ENCODE results near the gene TBX6.
A peak's percentile ranks its signal among the peaks of the same experiment; 100 is the strongest.

The TBX6 gene

DNA sequence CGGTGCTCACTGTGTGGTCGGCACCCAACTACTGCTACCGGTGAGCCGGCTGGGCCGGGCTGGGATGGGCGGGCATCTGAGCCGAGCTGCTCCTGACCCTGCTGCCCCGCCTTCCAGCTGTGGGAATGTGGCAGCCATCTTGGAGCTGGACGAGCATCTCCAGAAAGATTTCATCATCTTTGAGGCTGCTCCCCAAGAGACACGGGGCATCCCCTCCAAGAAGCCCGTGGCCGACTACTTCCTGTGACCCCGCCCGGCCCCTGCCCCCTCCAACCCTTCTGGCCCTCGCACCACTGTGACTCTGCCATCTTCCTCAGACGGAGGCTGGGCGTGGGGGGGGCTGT lies 6.9 kb downstream of the TBX6 start:
- 94 to 96% methylated on average over 15 to 17 of the region's 17 CpGs for WGBS, 2 experiments (ENCODE audit: insufficient coverage in 2 of 2)
- peaks cover 78% of the 10 kb centered on the region for H3K36me3 ChIP-seq (ENCODE audit: control insufficient read depth, insufficient read depth, low read length)

DNA sequence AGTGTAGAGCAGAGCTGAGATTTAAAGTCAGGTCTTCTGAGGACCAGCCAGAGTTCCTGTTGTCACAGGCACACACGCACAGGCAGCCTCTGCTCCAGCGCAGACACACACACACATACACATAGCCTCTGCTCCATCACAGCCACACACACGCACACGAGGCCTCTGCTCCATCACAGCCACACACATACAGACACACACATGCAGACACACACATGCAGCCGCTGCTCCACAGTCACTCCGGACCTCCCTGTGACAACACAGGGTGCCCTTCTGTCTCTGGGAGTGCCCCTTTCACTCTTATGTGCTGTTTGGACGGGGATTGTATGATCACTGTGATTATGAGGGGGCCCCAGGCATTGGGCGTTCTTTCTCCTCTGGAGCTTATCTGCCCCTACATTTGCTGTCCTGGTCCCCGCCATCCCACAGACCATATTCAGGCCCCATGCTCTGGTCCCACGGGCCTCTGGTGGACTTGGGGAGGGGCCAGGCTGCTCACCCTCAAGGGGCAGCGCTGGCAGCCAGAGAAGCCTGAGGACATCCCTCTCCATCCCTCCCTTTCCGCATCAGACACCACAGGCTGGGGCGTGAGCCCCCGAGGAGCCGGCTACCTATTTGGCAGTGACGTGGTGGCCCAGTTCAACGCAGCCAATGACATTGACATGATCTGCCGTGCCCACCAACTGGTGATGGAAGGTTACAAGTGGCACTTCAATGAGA lies 7.5 kb downstream of the TBX6 start:
- Histone ChIP-seq H3K9me3 (ENCODE audit: control insufficient read depth, low read length) (no peaks in the 10 kb centered on the region), H3K36me3 (ENCODE audit: control insufficient read depth, insufficient read depth, low read length) (peaks cover 84% of the 10 kb centered on the region), H3K4me3 (ENCODE audit: extremely low read depth, insufficient read depth, low read length, poor library complexity, severe bottlenecking) (no peak overlapping the region), H3K27ac (ENCODE audit: low read depth, low read length, severe bottlenecking) (no peak overlapping the region), H3K4me1 (ENCODE audit: control insufficient read depth, insufficient read depth, low read length, poor library complexity, severe bottlenecking) (no peaks in the 10 kb centered on the region)
- WGBS, 2 experiments (ENCODE audit: insufficient coverage in 2 of 2) = 90 to 95% methylated on average over 12 to 14 of the region's 18 CpGs

More for the DNA sequence above, 6.9 kb downstream of the TBX6 start:
- Histone ChIP-seq H3K4me1 (ENCODE audit: control insufficient read depth, insufficient read depth, low read length, poor library complexity, severe bottlenecking) (no peaks in the 10 kb centered on the region), H3K27ac (ENCODE audit: low read depth, low read length, severe bottlenecking) (no peak overlapping the region), H3K9me3 (ENCODE audit: control insufficient read depth, low read length) (no peaks in the 10 kb centered on the region), H3K4me3 (ENCODE audit: extremely low read depth, insufficient read depth, low read length, poor library complexity, severe bottlenecking) (no peak overlapping the region)

DNA sequence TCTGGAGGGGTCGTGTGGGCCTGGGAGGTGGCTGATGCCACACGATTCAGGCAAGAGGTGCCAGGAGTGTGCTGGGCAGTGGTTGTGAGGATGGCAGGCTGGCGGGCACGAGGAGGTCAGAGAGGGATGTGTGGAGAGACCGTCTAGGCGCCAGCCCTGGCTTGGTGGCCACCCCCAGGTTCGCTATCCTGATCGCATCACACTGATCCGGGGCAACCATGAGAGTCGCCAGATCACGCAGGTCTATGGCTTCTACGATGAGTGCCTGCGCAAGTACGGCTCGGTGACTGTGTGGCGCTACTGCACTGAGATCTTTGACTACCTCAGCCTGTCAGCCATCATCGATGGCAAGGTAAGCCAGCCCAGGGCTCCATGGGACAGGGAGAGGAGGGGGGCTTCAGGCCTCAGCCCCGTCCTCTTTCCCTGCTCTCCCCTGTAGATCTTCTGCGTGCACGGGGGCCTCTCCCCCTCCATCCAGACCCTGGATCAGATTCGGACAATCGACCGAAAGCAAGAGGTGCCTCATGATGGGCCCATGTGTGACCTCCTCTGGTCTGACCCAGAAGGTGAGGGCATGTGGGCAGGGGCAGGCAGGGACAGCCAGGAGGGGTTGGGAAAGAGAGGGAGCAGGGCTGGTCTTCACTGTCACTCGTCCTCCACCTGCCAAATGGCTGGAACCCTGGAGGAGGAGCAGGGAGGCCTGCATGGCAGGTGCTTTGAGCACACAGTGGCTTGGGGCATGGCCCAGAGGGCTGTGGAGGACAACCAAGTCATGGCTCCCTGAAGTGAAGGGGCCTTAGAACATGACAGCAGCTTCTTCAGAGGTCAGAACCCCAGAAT lies 8.3 kb downstream of the TBX6 start:
- Histone ChIP-seq H3K4me3 (ENCODE audit: extremely low read depth, insufficient read depth, low read length, poor library complexity, severe bottlenecking) (no peak overlapping the region), H3K4me1 (ENCODE audit: control insufficient read depth, insufficient read depth, low read length, poor library complexity, severe bottlenecking) (no peaks in the 10 kb centered on the region), H3K36me3 (ENCODE audit: control insufficient read depth, insufficient read depth, low read length) (peaks cover 92% of the 10 kb centered on the region), H3K27ac (ENCODE audit: low read depth, low read length, severe bottlenecking) (no peak overlapping the region), H3K9me3 (ENCODE audit: control insufficient read depth, low read length) (no peaks in the 10 kb centered on the region)
- WGBS, 2 experiments (ENCODE audit: insufficient coverage in 2 of 2) = 96 to 98% methylated on average over 20 to 21 of the region's 24 CpGs

DNA sequence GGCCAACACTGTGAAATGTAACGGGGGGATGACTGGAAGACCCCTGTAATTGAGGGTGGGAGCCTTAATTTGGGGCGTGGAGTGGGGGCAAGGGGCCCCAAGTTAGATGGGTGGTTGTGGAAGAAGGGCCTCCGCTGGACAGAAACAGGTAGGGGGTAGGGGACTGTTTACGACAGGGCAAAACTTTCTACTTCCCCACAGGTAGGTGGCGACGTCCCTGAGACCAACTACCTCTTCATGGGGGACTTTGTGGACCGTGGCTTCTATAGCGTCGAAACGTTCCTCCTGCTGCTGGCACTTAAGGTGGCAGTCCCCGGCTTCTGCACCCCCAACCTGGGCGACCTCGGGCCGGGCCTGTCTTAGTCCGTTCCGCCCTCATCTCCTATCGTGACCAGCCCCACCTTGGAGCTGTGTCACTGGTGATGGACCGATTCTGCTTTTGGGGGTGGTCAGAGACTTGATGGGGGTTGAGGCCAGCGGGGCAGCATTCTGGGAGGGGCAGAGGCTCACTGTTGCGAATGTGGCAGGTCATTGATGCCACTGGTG lies 9.1 kb downstream of the TBX6 start:
- Histone ChIP-seq H3K9me3 (ENCODE audit: control insufficient read depth, low read length) (no peaks in the 10 kb centered on the region), H3K36me3 (ENCODE audit: control insufficient read depth, insufficient read depth, low read length) (peaks cover 97% of the 10 kb centered on the region), H3K27ac (ENCODE audit: low read depth, low read length, severe bottlenecking) (no peak overlapping the region), H3K4me3 (ENCODE audit: extremely low read depth, insufficient read depth, low read length, poor library complexity, severe bottlenecking) (no peak overlapping the region), H3K4me1 (ENCODE audit: control insufficient read depth, insufficient read depth, low read length, poor library complexity, severe bottlenecking) (peaks cover under 1% of the 10 kb centered on the region)
- WGBS, 2 experiments (ENCODE audit: insufficient coverage in 2 of 2) = 88 to 94% methylated on average over 12 to 19 of the region's 20 CpGs

DNA sequence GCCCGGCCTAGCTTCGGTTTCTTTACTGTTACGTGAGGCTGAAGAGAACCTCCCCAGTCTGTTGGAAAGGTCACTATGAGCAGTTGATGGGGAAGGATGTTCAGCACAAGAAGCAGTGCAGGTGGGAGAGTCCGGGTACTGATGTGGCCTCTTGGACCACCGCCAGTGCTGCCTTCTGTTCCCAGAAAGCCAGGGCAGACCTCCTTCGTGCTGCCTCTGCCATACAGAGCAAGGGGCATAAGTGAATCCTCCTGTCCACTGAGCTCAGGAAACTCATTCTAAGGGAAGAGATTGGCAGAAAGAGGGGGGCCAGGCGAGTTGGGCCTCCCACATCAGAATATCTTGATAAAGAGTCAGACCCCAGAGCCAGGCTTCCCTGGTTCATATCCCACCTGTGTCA lies 12.2 kb downstream of the TBX6 start:
- H3K27ac ChIP-seq (ENCODE audit: low read depth, low read length, severe bottlenecking) = no peak overlapping the region
- H3K36me3 ChIP-seq (ENCODE audit: control insufficient read depth, insufficient read depth, low read length) = peaks cover 76% of the 10 kb centered on the region
- H3K4me3 ChIP-seq (ENCODE audit: extremely low read depth, insufficient read depth, low read length, poor library complexity, severe bottlenecking) = no peak overlapping the region
- peaks cover 11% of the 10 kb centered on the region for H3K4me1 ChIP-seq (ENCODE audit: control insufficient read depth, insufficient read depth, low read length, poor library complexity, severe bottlenecking)
- no peaks in the 10 kb centered on the region for H3K9me3 ChIP-seq (ENCODE audit: control insufficient read depth, low read length)
- WGBS, 2 experiments (ENCODE audit: insufficient coverage in 2 of 2) = 92 to 95% methylated on average over 6 to 7 of the region's 7 CpGs

DNA sequence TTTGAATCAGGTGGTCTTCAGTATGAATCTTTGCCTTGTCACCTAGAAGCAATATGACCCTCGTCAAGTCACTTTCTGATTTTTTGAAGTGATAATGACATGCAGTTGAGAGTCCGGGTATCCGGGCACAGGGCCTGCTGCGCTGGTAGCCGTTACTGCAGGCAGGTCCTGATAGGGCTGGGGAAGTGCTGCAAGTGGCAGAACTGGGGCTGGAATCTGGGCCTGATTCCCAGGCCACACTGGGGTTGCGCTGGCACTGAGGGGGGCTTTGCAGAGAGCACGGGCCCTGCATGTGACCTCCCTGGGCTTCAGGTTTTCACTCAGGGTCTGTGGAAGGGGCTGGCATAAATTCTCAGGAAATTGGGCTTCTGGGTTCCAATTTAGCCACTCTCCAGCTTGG lies 13.0 kb downstream of the TBX6 start:
- Histone ChIP-seq H3K36me3 (ENCODE audit: control insufficient read depth, insufficient read depth, low read length) (peaks cover 68% of the 10 kb centered on the region), H3K9me3 (ENCODE audit: control insufficient read depth, low read length) (no peaks in the 10 kb centered on the region), H3K4me3 (ENCODE audit: extremely low read depth, insufficient read depth, low read length, poor library complexity, severe bottlenecking) (no peak overlapping the region), H3K4me1 (ENCODE audit: control insufficient read depth, insufficient read depth, low read length, poor library complexity, severe bottlenecking) (peaks cover 11% of the 10 kb centered on the region), H3K27ac (ENCODE audit: low read depth, low read length, severe bottlenecking) (no peak overlapping the region)
- 93 to 97% methylated on average over 7 of the region's 7 CpGs for WGBS, 2 experiments (ENCODE audit: insufficient coverage in 2 of 2)

DNA sequence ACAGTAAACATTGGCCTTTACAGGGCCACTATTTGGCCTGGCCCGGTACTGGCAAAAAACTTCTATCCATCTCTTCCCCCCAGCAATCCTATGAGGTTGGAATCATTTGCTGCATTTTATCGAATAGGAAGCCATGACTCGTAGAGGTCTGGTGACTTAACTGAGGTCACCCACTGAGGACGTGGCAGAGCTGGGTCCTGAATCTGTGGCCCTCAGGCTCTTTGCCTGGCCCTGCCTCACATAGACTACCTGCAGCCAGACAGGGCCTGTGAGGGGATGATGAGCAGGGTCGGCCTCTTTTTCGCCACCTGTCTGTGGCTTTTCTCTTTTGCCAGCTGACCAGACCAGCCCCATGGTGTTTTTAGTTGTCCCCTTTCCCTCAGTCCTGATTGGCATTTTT lies 14.1 kb downstream of the TBX6 start:
- Histone ChIP-seq H3K4me1 (ENCODE audit: control insufficient read depth, insufficient read depth, low read length, poor library complexity, severe bottlenecking) (peaks cover 11% of the 10 kb centered on the region), H3K27ac (ENCODE audit: low read depth, low read length, severe bottlenecking) (no peak overlapping the region), H3K9me3 (ENCODE audit: control insufficient read depth, low read length) (no peaks in the 10 kb centered on the region), H3K36me3 (ENCODE audit: control insufficient read depth, insufficient read depth, low read length) (peaks cover 63% of the 10 kb centered on the region), H3K4me3 (ENCODE audit: extremely low read depth, insufficient read depth, low read length, poor library complexity, severe bottlenecking) (no peak overlapping the region)
- 92 to 98% methylated on average over 6 of the region's 6 CpGs for WGBS, 2 experiments (ENCODE audit: insufficient coverage in 2 of 2)

DNA sequence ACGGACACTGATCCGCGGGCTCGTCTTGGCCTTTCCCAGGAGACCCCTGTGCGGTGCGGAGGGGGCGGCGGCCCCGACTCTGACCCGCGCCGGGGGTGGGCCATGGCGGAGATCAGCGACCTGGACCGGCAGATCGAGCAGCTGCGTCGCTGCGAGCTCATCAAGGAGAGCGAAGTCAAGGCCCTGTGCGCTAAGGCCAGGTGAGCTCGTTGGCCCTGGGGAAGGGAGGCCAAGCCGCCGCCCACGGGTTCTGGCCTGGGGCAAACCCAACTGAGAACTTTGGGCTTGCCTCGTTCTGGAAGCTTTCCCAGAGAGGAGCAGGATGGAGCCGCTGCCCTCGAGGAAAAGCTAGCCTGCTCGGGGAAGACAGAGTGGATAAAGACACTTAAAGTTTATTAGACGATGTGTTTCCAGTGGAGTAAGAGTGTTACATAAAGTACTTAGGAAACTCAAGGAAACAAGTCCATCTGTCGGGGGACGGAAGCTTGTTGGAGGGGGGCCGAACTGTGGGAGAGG lies 15.4 kb downstream of the TBX6 start:
- peaks cover 11% of the 10 kb centered on the region for H3K4me1 ChIP-seq (ENCODE audit: control insufficient read depth, insufficient read depth, low read length, poor library complexity, severe bottlenecking)
- peak overlapping the region; percentile 81 for H3K27ac ChIP-seq (ENCODE audit: low read depth, low read length, severe bottlenecking)
- peak overlapping the region; percentile 95 for H3K4me3 ChIP-seq (ENCODE audit: extremely low read depth, insufficient read depth, low read length, poor library complexity, severe bottlenecking)
- peaks cover 64% of the 10 kb centered on the region for H3K36me3 ChIP-seq (ENCODE audit: control insufficient read depth, insufficient read depth, low read length)
- 5 to 6% methylated on average over 31 to 32 of the region's 33 CpGs for WGBS, 2 experiments (ENCODE audit: insufficient coverage in 2 of 2)
- H3K9me3 ChIP-seq (ENCODE audit: control insufficient read depth, low read length) = no peaks in the 10 kb centered on the region

DNA sequence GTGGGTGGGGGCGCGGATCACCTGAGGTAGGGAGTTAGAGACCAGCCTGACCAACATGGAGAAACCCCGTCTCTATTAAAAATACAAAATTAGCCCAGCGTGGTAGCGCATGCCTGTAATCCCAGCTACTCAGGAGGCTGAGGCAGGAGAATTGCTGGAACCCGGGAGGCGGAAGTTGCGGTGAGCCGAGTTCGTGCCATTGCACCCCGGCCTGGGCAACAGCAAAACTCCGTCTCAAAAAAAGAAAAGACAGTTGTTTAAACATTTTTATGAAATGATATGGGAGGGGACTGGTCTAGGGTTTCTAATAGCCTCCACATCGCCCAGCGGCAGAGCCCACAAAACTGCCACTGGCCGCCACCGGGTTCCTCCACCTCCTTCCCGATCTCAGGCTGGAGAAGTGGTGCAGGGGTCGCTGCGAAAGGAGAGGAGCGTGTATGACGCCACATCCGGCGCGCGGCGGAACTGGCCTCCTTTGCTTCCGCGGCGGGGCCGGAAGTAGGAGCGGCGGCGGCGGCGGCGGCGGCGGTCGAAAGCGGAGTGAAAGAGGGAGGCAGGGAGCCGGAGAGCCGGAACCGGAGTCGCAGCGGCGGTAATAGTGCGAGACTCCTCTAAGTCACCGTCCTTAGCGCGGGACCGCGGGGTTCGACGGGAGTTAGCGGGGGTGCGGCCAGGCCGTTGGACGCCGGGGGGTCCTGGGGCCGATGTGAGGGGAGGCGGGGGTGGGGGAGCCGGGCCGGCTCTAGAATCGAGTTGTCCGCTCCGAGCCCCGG lies 16.0 kb downstream of the TBX6 start, which contains the start of gene PPP4C:
Gene PPP4C, plus strand, starts transcription at position 492 of the 773 bp plus-strand sequence. CDS start 384 bp downstream, outside the sequence.
- Histone ChIP-seq H3K4me3 (ENCODE audit: extremely low read depth, insufficient read depth, low read length, poor library complexity, severe bottlenecking) (peak within 1 kb of the TSS; percentile 95), H3K9me3 (ENCODE audit: control insufficient read depth, low read length) (no peaks in the 10 kb centered on the region), H3K4me1 (ENCODE audit: control insufficient read depth, insufficient read depth, low read length, poor library complexity, severe bottlenecking) (peaks cover 11% of the 10 kb centered on the region), H3K27ac (ENCODE audit: low read depth, low read length, severe bottlenecking) (peak within 1 kb of the TSS; percentile 81), H3K36me3 (ENCODE audit: control insufficient read depth, insufficient read depth, low read length) (peaks cover 64% of the 10 kb centered on the region)
- 2 to 9% methylated on average over 37 to 60 of the region's 67 CpGs for WGBS, 2 experiments (ENCODE audit: insufficient coverage in 2 of 2)

DNA sequence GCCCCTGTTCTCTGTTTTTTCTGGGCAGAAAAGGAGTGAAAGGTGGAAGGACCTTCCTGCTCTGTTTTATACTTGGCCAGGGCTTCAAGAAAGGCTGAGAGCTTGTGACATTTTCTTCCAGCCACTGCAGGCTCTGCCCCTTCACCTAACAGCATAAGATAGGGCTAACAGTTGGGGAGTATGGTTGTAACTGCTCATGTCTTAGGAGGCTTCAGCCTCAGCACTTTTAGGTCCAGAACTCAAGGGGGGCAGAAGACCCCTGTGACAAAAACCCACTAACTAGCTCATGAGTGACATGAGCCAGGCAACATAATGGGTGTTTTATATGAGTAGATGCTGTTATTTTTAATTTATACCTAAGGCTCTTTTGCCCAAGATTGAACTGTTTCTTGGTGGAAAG lies 21.2 kb downstream of the TBX6 start:
- H3K36me3 ChIP-seq (ENCODE audit: control insufficient read depth, insufficient read depth, low read length) = peaks cover 66% of the 10 kb centered on the region
- H3K9me3 ChIP-seq (ENCODE audit: control insufficient read depth, low read length) = no peaks in the 10 kb centered on the region
- H3K4me3 ChIP-seq (ENCODE audit: extremely low read depth, insufficient read depth, low read length, poor library complexity, severe bottlenecking) = no peak overlapping the region
- peaks cover 24% of the 10 kb centered on the region for H3K4me1 ChIP-seq (ENCODE audit: control insufficient read depth, insufficient read depth, low read length, poor library complexity, severe bottlenecking)
- no peak overlapping the region for H3K27ac ChIP-seq (ENCODE audit: low read depth, low read length, severe bottlenecking)
